GM19438 (cell line): ENCODE data around the gene RPAP2.
A peak's percentile ranks its signal among the peaks of the same experiment; 100 is the strongest.
"Not testable (repeated sequence)": the region's sequence is repeated elsewhere in the genome, so short reads cannot be mapped to it uniquely, and the experiment has no call there.

Experiments
- ATAC-seq: cut with Tn5 transposase; IDR thresholded peaks from one replicate; pipeline ENCODE4 v1.9.1; 2021; ENCODE audit warnings: low read depth; ENCODE audit not compliant: unreplicated experiment

RPAP2 gene

GRCh38 chr1:92298573-92299476 lies at the start of gene RPAP2, which contains the start of gene GLMN:
RPAP2 (plus strand) TSS chr1:92299059; CDS start chr1:92299074, 15 bp downstream.
GLMN (minus strand) TSS chr1:92298987; CDS start chr1:92297999, 988 bp downstream.
- ATAC-seq: peak; percentile 98

- ATAC-seq: not testable (repeated sequence)
Measured at GRCh38 chr1:92254714-92255113, 44.1 kb upstream of the RPAP2 start.

- ATAC-seq: no peak
Measured at GRCh38 chr1:92259350-92259749, 39.5 kb upstream of the RPAP2 start.

GRCh38 chr1:92262516-92262915 lies 36.3 kb upstream of the RPAP2 start:
- no peak for ATAC-seq

GRCh38 chr1:92273039-92273438 lies 25.8 kb upstream of the RPAP2 start:
- ATAC-seq: no peak

GRCh38 chr1:92274939-92275338 lies 23.9 kb upstream of the RPAP2 start:
- no peak for ATAC-seq

GRCh38 chr1:92276082-92276481 lies 22.8 kb upstream of the RPAP2 start:
- no peak for ATAC-seq

GRCh38 chr1:92277105-92277723 lies 21.6 kb upstream of the RPAP2 start:
- no peak for ATAC-seq

- not testable (repeated sequence) for ATAC-seq
Measured at GRCh38 chr1:92279781-92280180, 19.1 kb upstream of the RPAP2 start.

GRCh38 chr1:92281411-92281810 lies 17.4 kb upstream of the RPAP2 start:
- not testable (repeated sequence) for ATAC-seq

GRCh38 chr1:92291372-92291999 lies 7.4 kb upstream of the RPAP2 start:
- ATAC-seq: no peak

GRCh38 chr1:92298213-92298572 lies 666 bp upstream of the RPAP2 start:
- no peak for ATAC-seq

GRCh38 chr1:92299477-92300150 lies 755 bp downstream of the RPAP2 start:
- no peak for ATAC-seq

- no peak for ATAC-seq
Measured at GRCh38 chr1:92301021-92301420, 2.2 kb downstream of the RPAP2 start.

- ATAC-seq: no peak
Measured at GRCh38 chr1:92306020-92306419, 7.2 kb downstream of the RPAP2 start.

GRCh38 chr1:92307980-92308379 lies 9.1 kb downstream of the RPAP2 start:
- no peak for ATAC-seq

- ATAC-seq: no peak
Measured at GRCh38 chr1:92310185-92310597, 11.3 kb downstream of the RPAP2 start.

- ATAC-seq: no peak
Measured at GRCh38 chr1:92314024-92314423, 15.2 kb downstream of the RPAP2 start.

- no peak for ATAC-seq
Measured at GRCh38 chr1:92315766-92316599, 17.1 kb downstream of the RPAP2 start.
